NCI-H510A (cell line): ENCODE measurements around the gene PFKM.

ENCODE experiments used
- DNase-seq: peaks from one replicate; lab custom pipeline; 2025; lab: John Stamatoyannopoulos, UW

Gene PFKM

GRCh38 chr12:48119078-48119833 is at the start of gene PFKM:
PFKM (plus strand) TSS chr12:48119364; CDS start chr12:48122775, 3,411 bp downstream.
- peak; percentile 78 for DNase-seq

GRCh38 chr12:48070033-48070432 is 49.1 kb upstream of the PFKM start:
- no peak for DNase-seq

DNA sequence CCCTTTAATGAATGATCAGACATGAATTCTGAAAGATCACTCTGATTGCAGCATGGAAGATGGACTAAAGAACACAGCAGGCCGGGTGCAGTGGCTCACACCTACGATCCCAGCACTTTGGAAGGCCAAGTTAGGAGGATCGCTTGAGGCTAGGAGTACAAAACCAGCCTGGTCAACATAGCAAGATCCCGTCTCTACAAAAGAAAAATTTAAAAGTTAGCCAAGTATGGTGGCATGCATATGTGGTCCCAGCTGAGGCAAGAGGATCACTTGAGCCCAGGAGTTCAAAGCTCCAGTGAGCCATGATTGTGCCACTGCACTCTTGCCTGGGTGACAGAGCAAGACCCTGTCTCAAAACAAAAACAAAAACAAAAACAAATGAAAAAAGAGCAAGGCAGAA is 48.4 kb upstream of the PFKM start:
- no peak for DNase-seq

DNA sequence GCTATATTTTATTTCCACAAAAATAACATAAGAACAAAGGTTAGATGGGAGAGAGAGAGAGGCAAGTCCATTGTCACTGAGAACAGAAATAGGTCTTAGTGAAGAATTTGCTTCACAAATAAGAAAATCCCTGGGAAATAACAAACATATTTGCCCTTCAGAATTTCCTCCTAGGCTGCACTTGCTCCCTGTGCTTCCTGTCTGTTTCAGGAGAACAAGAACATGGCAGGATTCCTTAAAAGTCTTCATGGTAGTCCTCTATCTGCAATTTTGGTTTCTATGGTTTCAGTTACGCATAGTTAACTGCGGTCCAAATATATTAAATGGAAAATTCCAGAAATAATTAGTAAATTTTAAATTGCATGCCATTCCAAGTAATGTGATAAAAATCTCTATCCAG is 47.4 kb upstream of the PFKM start:
- DNase-seq, result no peak

DNA sequence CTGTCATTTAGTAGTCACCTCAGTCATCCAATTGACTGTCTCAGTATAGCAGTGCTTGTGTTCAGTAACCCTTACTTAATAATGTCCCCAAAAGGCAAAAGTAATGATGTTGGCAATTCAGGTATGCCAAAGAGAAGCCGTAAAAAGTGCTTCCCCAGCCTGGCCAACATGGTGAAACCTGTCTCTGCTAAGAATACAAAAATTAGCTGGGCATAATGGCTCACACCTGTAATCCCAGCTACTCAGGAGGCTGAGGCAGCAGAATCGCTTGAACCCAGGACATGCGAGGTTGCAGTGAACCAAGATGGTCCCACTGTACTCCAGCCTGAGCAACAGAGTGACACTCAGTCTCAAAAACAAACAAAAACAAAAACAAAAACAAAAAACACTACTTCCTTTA is 46.9 kb upstream of the PFKM start:
- no peak for DNase-seq

GRCh38 chr12:48074266-48074665 is 44.9 kb upstream of the PFKM start:
- DNase-seq, result no peak

- DNase-seq, result no peak
Observed at GRCh38 chr12:48075832-48076231, 43.3 kb upstream of the PFKM start.

- no peak for DNase-seq
Observed at GRCh38 chr12:48077111-48077510, 42.1 kb upstream of the PFKM start.

- no peak for DNase-seq
Observed at GRCh38 chr12:48078901-48079300, 40.3 kb upstream of the PFKM start.

DNA sequence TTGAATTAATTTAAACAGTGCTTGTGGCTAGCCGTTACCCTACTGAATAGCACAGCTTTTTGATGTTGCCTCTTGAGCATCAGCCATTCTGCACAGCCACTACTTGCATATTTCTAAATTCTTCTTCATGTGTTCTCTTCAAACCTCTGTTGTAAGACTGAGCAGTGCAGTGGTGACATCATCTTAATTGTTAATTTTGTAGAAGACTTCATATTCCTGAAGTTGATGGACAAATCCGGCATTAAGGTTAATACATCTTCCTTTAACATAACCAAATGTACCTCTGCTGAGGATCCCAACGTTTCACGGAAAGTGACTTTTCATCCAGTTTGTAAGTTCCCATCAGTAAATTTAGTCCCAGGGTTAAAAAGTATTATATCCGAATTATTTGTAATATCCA is 38.9 kb upstream of the PFKM start:
- DNase-seq, result no peak

GRCh38 chr12:48080821-48081220 is 38.3 kb upstream of the PFKM start:
- no peak for DNase-seq

DNA sequence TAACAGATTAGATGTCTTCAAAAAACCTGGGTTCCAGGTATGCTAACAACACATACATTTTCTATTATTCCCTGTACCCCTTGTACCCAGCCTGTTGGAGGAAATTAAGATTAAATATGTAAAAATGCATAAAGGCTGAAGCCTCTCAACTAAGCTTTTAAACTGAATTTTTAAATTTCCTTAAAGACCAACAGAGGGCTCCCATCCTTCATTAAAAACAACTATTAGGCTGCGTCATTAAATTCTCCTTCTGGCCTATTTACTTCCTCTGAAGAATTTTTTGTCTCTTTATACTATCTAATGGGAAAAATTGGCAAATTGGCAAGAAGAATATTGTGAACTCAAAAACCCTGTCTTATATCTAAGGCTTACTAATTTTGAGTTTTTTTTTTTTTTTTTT is 35.1 kb upstream of the PFKM start:
- DNase-seq, result no peak

DNA sequence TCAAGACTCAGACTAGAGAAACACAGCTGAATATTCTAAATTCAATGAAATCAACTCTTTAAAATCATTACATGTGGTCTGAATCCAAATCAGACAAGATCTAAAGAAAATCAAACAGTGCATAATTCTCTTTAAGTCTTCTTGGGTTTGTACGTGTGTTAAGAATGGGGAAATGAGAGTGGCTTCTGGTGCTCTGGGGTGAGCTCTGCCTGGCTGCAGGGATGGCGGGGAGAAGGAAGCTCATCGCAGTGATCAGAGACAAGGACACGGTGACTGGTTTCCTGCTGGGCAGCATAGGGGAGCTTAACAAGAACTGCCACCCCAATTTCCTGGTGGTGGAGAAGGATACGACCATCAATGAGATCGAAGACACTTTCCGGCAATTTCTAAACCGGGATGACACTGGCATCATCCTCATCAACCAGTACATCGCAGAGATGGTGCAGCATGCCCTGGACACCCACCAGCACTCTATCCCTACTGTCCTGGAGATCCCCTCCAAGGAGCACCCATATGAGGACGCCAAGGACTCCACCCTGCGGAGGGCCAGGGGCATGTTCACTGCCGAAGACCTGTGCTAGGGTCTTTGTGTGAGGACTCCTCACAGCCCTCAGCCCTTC is 34.2 kb upstream of the PFKM start:
- DNase-seq, result no peak

GRCh38 chr12:48086327-48086726 is 32.8 kb upstream of the PFKM start:
- no peak for DNase-seq

GRCh38 chr12:48092611-48093010 is 26.6 kb upstream of the PFKM start:
- no peak for DNase-seq

- no peak for DNase-seq
Observed at GRCh38 chr12:48104531-48104930, 14.6 kb upstream of the PFKM start.

GRCh38 chr12:48105321-48105866 is 13.8 kb upstream of the PFKM start:
- DNase-seq, result no peak

- DNase-seq, result peak; percentile 82
Observed at GRCh38 chr12:48105867-48106680, 13.1 kb upstream of the PFKM start, which contains the start of gene SENP1. SENP1 (minus strand) TSS chr12:48106079; CDS start chr12:48101472, 4,607 bp downstream.

- DNase-seq, result no peak
Observed at GRCh38 chr12:48106681-48107613, 12.2 kb upstream of the PFKM start.

- DNase-seq, result no peak
Observed at GRCh38 chr12:48109424-48109823, 9.7 kb upstream of the PFKM start.

DNA sequence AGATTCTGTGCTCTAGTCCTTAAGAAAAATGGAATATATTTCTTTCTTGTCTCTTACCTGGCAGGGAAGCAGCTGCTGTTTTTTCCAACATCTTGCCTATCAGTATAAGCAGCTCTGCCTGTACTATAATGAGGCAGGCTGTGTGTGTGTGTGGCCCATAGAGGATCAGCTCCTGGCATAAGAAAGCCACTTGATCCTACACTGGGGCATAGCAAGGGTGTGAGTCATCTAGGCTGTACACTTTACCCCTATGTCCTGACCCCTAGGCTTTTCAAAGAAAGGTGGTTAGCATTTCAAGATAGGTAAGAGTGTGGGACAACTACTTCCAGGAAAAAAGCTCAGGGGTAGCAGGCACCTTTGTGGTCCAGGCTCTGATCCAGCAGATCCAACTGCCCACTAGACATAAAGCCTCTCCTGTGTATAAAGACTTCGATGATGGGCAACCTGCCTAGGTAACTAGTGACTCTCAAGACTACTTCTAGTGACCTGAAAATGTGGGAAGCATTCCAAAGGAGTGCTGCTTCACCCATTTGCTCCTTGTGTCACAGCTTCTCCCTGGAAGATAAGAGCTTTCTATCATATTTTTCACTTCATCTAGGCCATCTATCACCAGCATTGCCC is 8.4 kb upstream of the PFKM start:
- DNase-seq, result no peak
